DND-41 (cell line): ENCODE results near the gene PITPNM3.

ENCODE experiments used
- ATAC-seq: fragments of 200-7000 bp; cut with Tn5 transposase; 3 replicates; pipeline ENCODE4 v1.9.1; 2021; ENCODE audit warnings: low read depth; ENCODE audit not compliant: insufficient read depth
- DNase-seq: peaks from one replicate; pipeline ENCODE4 v3.0.0-alpha.2; 2020
- H2AFZ ChIP-seq: 2 replicates; pipeline ENCODE4 v1.6.0; 2012; ENCODE audit warnings: low read depth, low read length
- H3K27ac ChIP-seq: 2 replicates; pipeline ENCODE4 v1.5.1; 2012; ENCODE audit warnings: low read length, inconsistent platforms
- H3K27me3 ChIP-seq: fragments of 200-600 bp; sonication (generic); 2 replicates; pipeline ENCODE4 v1.6.0; 2012; ENCODE audit warnings: low read length, mild to moderate bottlenecking, inconsistent platforms; ENCODE audit not compliant: insufficient read depth, poor library complexity
- H3K36me3 ChIP-seq: 2 replicates; pipeline ENCODE4 v1.5.1; 2012; ENCODE audit warnings: low read length, inconsistent platforms; ENCODE audit not compliant: insufficient read depth
- H3K4me1 ChIP-seq: 2 replicates; pipeline ENCODE4 v1.5.1; 2012; ENCODE audit warnings: mild to moderate bottlenecking, low read length; ENCODE audit not compliant: insufficient read depth
- H3K4me2 ChIP-seq: 2 replicates; pipeline ENCODE4 v1.6.0; 2012; ENCODE audit warnings: mild to moderate bottlenecking, moderate library complexity, low read length, inconsistent platforms; ENCODE audit not compliant: insufficient read depth
- H3K4me3 ChIP-seq, 2 experiments: fragments of 200-600 bp in 1 of 2; shearing (Covaris generic) in 1 of 2; 2 replicates each; pipeline ENCODE4 v1.5.1; 2012 to 2016; ENCODE audit warnings: inconsistent platforms in 2 of 2, low read length in 2 of 2, mild to moderate bottlenecking in 2 of 2, low read depth in 1 of 2, moderate library complexity in 1 of 2
- H3K79me2 ChIP-seq: 2 replicates; pipeline ENCODE4 v1.6.0; 2012; ENCODE audit warnings: low read length, inconsistent platforms; ENCODE audit not compliant: insufficient read depth
- H3K9ac ChIP-seq: 2 replicates; pipeline ENCODE4 v1.6.0; 2012; ENCODE audit warnings: low read depth, mild to moderate bottlenecking, inconsistent platforms, low read length, moderate library complexity
- H3K9me3 ChIP-seq: 2 replicates; pipeline ENCODE4 v1.5.1; 2012; ENCODE audit warnings: low read length, moderate library complexity, mild to moderate bottlenecking, inconsistent platforms; ENCODE audit not compliant: insufficient read depth, severe bottlenecking
- H4K20me1 ChIP-seq: 2 replicates; pipeline ENCODE4 v1.6.0; 2012; ENCODE audit warnings: low read length; ENCODE audit not compliant: insufficient read depth
- CTCF ChIP-seq: IDR thresholded peaks from 2 replicates; pipeline ENCODE4 v1.5.1; 2012; ENCODE audit warnings: borderline replicate concordance, low read length, moderate library complexity, mild to moderate bottlenecking; ENCODE audit not compliant: poor library complexity, severe bottlenecking; ENCODE audit errors: extremely low read depth
- EZH2 ChIP-seq: IDR thresholded peaks from 3 replicates; pipeline ENCODE4 v1.6.1; 2012; ENCODE audit warnings: borderline replicate concordance, low read depth, mild to moderate bottlenecking, moderate library complexity, low read length, inconsistent platforms; ENCODE audit not compliant: severe bottlenecking

PITPNM3 gene

GRCh38 chr17:6408735-6409134 is 147.6 kb downstream of the PITPNM3 start:
- Histone ChIP-seq H3K9me3 (no peaks in the 10 kb centered on the region), H3K79me2 (no peaks in the 10 kb centered on the region), H3K27ac (no peak overlapping the region), H3K4me1 (no peaks in the 10 kb centered on the region), H2AFZ (no peak overlapping the region), H3K36me3 (no peaks in the 10 kb centered on the region), H4K20me1 (peaks cover 5% of the 10 kb centered on the region; the same call in 1 of the 2 replicates), H3K9ac (no peak overlapping the region), H3K4me3 (no peak overlapping the region), H3K27me3 (no peaks in the 10 kb centered on the region), H3K4me2 (no peak overlapping the region)
- TF ChIP-seq CTCF: no peak
- no peak for DNase-seq
- no peak for ATAC-seq

DNA sequence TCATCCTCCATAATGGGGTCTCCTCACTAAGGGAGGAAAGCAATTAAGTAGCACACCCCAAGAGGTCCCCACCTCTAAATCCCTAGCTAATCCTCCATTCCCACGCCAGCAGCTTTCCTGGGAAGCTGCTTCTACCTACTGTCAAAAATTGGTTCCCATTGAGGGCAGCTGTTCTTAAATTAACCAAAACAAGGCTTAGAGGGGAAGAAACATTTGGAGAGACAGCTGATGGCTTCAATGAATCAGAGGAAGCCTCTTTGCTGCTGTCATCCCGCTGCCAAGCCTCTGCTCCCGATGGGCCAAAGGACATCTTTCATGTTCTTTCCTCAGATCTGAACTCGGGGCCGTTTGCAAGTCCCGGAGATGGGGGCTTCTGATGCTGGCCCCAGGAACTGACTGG is 148.1 kb downstream of the PITPNM3 start:
- TF ChIP-seq EZH2 (no peak), CTCF (no peak)
- no peaks in the 10 kb centered on the region for H3K27me3 ChIP-seq
- no peaks in the 10 kb centered on the region for H3K79me2 ChIP-seq

GRCh38 chr17:6402258-6402657 is 154.1 kb downstream of the PITPNM3 start:
- TF ChIP-seq CTCF: no peak
- no peak for TF ChIP-seq EZH2
- no peaks in the 10 kb centered on the region for H3K79me2 ChIP-seq
- H3K27me3 ChIP-seq: peaks cover 9% of the 10 kb centered on the region
- no peaks in the 10 kb centered on the region for H3K4me1 ChIP-seq
- no peaks in the 10 kb centered on the region for H3K9me3 ChIP-seq
- H3K27ac ChIP-seq: no peak overlapping the region
- H3K36me3 ChIP-seq: no peaks in the 10 kb centered on the region
- no peak overlapping the region for H2AFZ ChIP-seq
- H3K9ac ChIP-seq: no peak overlapping the region
- no peak for DNase-seq
- ATAC-seq: no peak
- H3K4me2 ChIP-seq: no peak overlapping the region
- no peak overlapping the region for H3K4me3 ChIP-seq
- peaks cover 5% of the 10 kb centered on the region; the same call in 1 of the 2 replicates for H4K20me1 ChIP-seq

More for the DNA sequence above, 148.1 kb downstream of the PITPNM3 start:
- Histone ChIP-seq H3K36me3 (no peaks in the 10 kb centered on the region), H3K4me2 (no peak overlapping the region), H2AFZ (no peak overlapping the region), H3K9ac (no peak overlapping the region), H3K4me3 (no peak overlapping the region), H3K4me1 (no peaks in the 10 kb centered on the region), H3K9me3 (no peaks in the 10 kb centered on the region), H4K20me1 (peaks cover 5% of the 10 kb centered on the region; the same call in 1 of the 2 replicates), H3K27ac (no peak overlapping the region)
- DNase-seq (no peak), ATAC-seq (no peak)
